MG63 (cell line): ENCODE measurements around the gene BCAN. TPM values are rescaled to one million over a fixed set of nuclear protein-coding genes. Genes with fewer than 3 reads are reported as not detected.

Source experiments
- DNase-seq: peaks from one replicate; pipeline ENCODE4 v3.0.0-alpha.2; 2020
- H3K27me3 ChIP-seq: fragments of 250-450 bp; sonication (Bioruptor Pico); 2 replicates; pipeline ENCODE4 v1.5.1; 2020; ENCODE audit warnings: mild to moderate bottlenecking, moderate library complexity
- H3K36me3 ChIP-seq: fragments of 250-450 bp; sonication (Bioruptor Pico); 2 replicates; pipeline ENCODE4 v1.5.1; 2020; ENCODE audit warnings: mild to moderate bottlenecking, moderate library complexity
- H3K4me3 ChIP-seq: fragments of 250-450 bp; sonication (Bioruptor Pico); 2 replicates; pipeline ENCODE4 v1.5.1; 2020; ENCODE audit warnings: mild to moderate bottlenecking, moderate library complexity
- H3K9me3 ChIP-seq: fragments of 250-450 bp; sonication (Bioruptor Pico); 2 replicates; pipeline ENCODE4 v1.5.1; 2020; ENCODE audit warnings: mild to moderate bottlenecking, moderate library complexity
- total RNA-seq: library from RNA; depleted of rRNA; stranded (reverse); fragments of >200 nt; shearing (Covaris generic); gene quantifications from 2 replicates; pipeline ENCODE4 v1.2.3, GENCODE V29; 2014; ENCODE audit warnings: low replicate concordance; rRNA removed

BCAN gene
- total RNA-seq, 1 experiment from 2014 or later, result not detected

GRCh38 chr1:156707417-156708217 lies 65.7 kb downstream of the BCAN start:
- Histone ChIP-seq H3K4me3 (no peak overlapping the region), H3K36me3 (peaks cover 2% of the 10 kb centered on the region; the same call in 1 of the 2 replicates), H3K27me3 (no peaks in the 10 kb centered on the region), H3K9me3 (no peaks in the 10 kb centered on the region)
- peak; percentile 83 for DNase-seq

- Histone ChIP-seq H3K9me3 (no peaks in the 10 kb centered on the region), H3K4me3 (no peak overlapping the region), H3K27me3 (no peaks in the 10 kb centered on the region), H3K36me3 (peaks cover 2% of the 10 kb centered on the region; the same call in 1 of the 2 replicates)
- no peak for DNase-seq
Measured at GRCh38 chr1:156708218-156708661, 66.3 kb downstream of the BCAN start.

- Histone ChIP-seq H3K27me3 (no peaks in the 10 kb centered on the region), H3K9me3 (no peaks in the 10 kb centered on the region), H3K36me3 (peaks cover 2% of the 10 kb centered on the region; the same call in 1 of the 2 replicates), H3K4me3 (no peak overlapping the region)
- DNase-seq, result no peak
Measured at GRCh38 chr1:156709031-156709430, 67.1 kb downstream of the BCAN start.

Other genes starting within 250 kb of the BCAN start
- 3.4 and 11.7 TPM in 2 replicates for gene MEF2D, start 141.3 kb upstream of the BCAN start, total RNA-seq
- 18.7 and 20.7 TPM in 2 replicates for gene IQGAP3, start 69.6 kb upstream of the BCAN start, total RNA-seq
- not detected in 2 replicates for gene TTC24, start 62.4 kb upstream of the BCAN start, total RNA-seq
- gene NAXE, start 50.3 kb upstream of the BCAN start, total RNA-seq, result 105 and 170 TPM in 2 replicates
- 10.0 and 48.6 TPM in 2 replicates for gene GPATCH4, start 40.6 kb upstream of the BCAN start, total RNA-seq
- not detected in 2 replicates for gene HAPLN2, start 22.7 kb upstream of the BCAN start, total RNA-seq
- 0.03 TPM in 1 of 2 replicates, not detected in the other for gene NES, start 35.3 kb downstream of the BCAN start, total RNA-seq
- gene CRABP2, start 63.5 kb downstream of the BCAN start, total RNA-seq, result 57.8 and 62.8 TPM in 2 replicates
- gene METTL25B, start 86.4 kb downstream of the BCAN start, total RNA-seq, result 10.0 and 20.8 TPM in 2 replicates
- gene ISG20L2, start 86.6 kb downstream of the BCAN start, total RNA-seq, result 15.6 and 38.7 TPM in 2 replicates
- 189 and 246 TPM in 2 replicates for gene MRPL24, start 99.0 kb downstream of the BCAN start, total RNA-seq
- gene HDGF, start 109.6 kb downstream of the BCAN start, total RNA-seq, result 565 and 817 TPM in 2 replicates
- gene PRCC, start 125.4 kb downstream of the BCAN start, total RNA-seq, result 56.9 and 65.6 TPM in 2 replicates
- gene SH2D2A, start 174.7 kb downstream of the BCAN start, total RNA-seq, result not detected in 2 replicates
- not detected in 2 replicates for gene INSRR, start 217.0 kb downstream of the BCAN start, total RNA-seq
- gene NTRK1, start 218.7 kb downstream of the BCAN start, total RNA-seq, result not detected in 2 replicates